ENCODE data around the gene TTC33.

The TTC33 gene

GRCh38 chr5:40762705-40763104, 6.9 kb upstream of the TTC33 start:
- DNase-seq (ENCODE audit: low read depth), result no peak
- H3K4me3 ChIP-seq (ENCODE audit: control insufficient read depth, low read depth, low read length), result no peak overlapping the region
- TF ChIP-seq, protein P1, sequence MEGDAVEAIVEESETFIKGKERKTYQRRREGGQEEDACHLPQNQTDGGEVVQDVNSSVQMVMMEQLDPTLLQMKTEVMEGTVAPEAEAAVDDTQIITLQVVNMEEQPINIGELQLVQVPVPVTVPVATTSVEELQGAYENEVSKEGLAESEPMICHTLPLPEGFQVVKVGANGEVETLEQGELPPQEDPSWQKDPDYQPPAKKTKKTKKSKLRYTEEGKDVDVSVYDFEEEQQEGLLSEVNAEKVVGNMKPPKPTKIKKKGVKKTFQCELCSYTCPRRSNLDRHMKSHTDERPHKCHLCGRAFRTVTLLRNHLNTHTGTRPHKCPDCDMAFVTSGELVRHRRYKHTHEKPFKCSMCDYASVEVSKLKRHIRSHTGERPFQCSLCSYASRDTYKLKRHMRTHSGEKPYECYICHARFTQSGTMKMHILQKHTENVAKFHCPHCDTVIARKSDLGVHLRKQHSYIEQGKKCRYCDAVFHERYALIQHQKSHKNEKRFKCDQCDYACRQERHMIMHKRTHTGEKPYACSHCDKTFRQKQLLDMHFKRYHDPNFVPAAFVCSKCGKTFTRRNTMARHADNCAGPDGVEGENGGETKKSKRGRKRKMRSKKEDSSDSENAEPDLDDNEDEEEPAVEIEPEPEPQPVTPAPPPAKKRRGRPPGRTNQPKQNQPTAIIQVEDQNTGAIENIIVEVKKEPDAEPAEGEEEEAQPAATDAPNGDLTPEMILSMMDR (IDR thresholded peaks at IDR 0.05; ENCODE audit: control insufficient read depth, insufficient read depth, low read depth, low read length, missing control alignments), result no peak

DNA sequence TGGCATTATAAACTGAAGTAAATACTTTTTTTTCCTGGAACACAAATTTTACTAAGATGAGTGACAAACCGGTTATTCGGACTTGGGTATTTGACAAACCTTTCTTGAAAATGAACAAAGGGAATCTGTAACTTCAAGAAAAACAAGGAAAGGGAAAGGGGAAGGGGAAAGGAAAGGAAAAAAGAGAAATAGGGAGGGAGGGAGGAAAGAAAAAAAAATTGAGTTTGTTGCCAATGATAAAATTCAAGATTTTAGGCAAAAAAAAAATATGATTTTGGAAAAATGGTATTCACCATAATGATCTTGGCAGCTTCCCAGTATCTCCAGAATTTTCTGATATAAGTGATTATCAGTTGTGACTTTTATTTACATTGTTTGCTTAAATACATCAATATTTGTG, 1.6 kb upstream of the TTC33 start:
- DNase-seq (ENCODE audit: low read depth), result no peak
- TF ChIP-seq, protein P1 (IDR thresholded peaks at IDR 0.05; ENCODE audit: control insufficient read depth, insufficient read depth, low read depth, low read length, missing control alignments), result no peak
- H3K4me3 ChIP-seq (ENCODE audit: control insufficient read depth, low read depth, low read length), result no peak overlapping the region

DNA sequence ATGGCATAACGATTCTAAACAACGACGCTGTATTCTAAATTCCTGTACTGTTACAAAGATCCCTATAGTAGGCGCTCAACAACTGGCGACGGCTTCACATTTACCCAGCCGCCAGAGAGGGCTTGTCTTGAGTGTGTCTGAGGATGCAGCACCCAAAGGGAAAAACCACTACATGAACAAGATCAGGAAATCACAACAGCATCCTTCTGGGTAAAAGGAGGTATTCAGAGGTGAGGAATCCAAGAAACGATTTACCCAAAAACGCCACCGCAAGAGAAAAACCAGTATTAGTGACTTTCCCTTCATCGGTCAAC, 711 bp downstream of the TTC33 start:
- TF ChIP-seq, protein P1 (IDR thresholded peaks at IDR 0.05; ENCODE audit: control insufficient read depth, insufficient read depth, low read depth, low read length, missing control alignments), result peak; percentile 72
- DNase-seq (ENCODE audit: low read depth), result peak; percentile 38
- H3K4me3 ChIP-seq (ENCODE audit: control insufficient read depth, low read depth, low read length), result peak overlapping the region; percentile 85

DNA sequence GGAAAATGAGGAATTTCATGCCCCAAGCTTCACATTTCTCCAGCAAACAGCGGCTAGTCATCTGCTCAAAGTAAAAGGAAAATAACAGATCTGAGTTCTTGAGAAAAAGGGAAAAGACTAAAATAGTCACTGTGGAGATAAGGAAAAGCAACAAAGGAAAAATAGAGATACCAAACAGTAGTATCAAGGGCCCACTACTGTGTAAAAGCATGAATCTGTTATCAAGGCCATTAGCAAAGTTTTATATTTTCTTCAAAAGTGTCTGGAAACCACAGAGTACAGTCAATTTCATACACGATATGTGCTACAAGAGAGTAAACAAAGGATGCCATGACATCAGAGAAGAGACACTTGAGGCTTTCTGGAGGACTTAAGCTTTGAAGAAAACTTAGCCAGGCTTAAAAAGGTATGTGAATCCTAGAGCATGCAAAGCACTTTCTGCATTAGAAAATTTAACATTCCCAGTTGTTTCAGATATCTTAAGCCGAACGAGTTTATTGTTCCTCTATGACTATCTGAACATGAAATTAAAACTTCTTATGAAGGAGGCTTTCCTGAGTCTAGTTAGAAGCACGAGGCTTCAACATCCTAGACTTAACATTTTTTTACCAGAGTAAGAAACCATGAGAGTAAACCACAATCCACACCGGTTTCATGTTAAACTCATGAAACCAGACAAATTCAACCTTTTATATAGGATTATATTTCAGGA, 1.2 kb downstream of the TTC33 start:
- peak overlapping the region; percentile 85 for H3K4me3 ChIP-seq (ENCODE audit: control insufficient read depth, low read depth, low read length)
- no peak for DNase-seq (ENCODE audit: low read depth)
- TF ChIP-seq, protein P1 (IDR thresholded peaks at IDR 0.05; ENCODE audit: control insufficient read depth, insufficient read depth, low read depth, low read length, missing control alignments), result no peak

DNA sequence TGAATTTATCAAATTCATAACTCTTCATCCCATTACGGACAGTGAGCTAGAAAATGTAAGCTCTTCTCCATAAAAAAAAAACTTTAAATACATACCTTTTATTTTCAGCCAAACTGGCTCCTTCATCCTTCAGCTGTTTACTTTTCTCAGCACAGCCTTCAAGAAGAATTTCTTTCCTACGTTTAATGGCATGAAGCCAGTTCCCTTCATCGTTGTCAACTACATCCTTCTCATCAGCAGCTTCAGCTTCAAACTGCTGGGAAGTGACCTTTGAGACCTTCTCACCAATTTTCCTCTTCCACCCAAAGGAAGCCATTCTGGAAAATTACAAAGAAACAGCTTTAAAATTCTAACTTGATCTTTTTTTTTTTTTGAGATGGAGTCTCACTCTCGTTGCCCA, 9.1 kb downstream of the TTC33 start:
- H3K4me3 ChIP-seq (ENCODE audit: control insufficient read depth, low read depth, low read length), result no peak overlapping the region
- TF ChIP-seq, protein P1 (IDR thresholded peaks at IDR 0.05; ENCODE audit: control insufficient read depth, insufficient read depth, low read depth, low read length, missing control alignments), result no peak
- DNase-seq (ENCODE audit: low read depth), result no peak

- no peak for DNase-seq (ENCODE audit: low read depth)
- TF ChIP-seq, protein P1 (IDR thresholded peaks at IDR 0.05; ENCODE audit: control insufficient read depth, insufficient read depth, low read depth, low read length, missing control alignments), result no peak
- H3K4me3 ChIP-seq (ENCODE audit: control insufficient read depth, low read depth, low read length), result no peak overlapping the region
Measured at GRCh38 chr5:40743771-40744170, 12.0 kb downstream of the TTC33 start.

Data from AG09309 (cell line).